Panc1 (cell line): ENCODE data around the gene HERC6. TPM values are rescaled to one million over a fixed set of nuclear protein-coding genes. Genes with fewer than 3 reads are reported as not detected.
"Not testable (repeated sequence)": the region's sequence is repeated elsewhere in the genome, so short reads cannot be mapped to it uniquely, and the experiment has no call there.

Experiments used
- ATAC-seq: fragments of 200-7000 bp; cut with Tn5 transposase; 2 replicates; pipeline ENCODE4 v1.9.1; 2020; ENCODE audit warnings: mild to moderate bottlenecking, moderate library complexity
- BruUV-seq: library from RNA; stranded (reverse); fragments of 400-500 nt; replicated peaks from 2 replicates; lab custom pipeline; 2021; lab: Mats Ljungman, UMichigan
- CTCF ChIA-PET: fragments of 300-600 bp; sonication (Branson Sonifier 250); formaldehyde crosslinking; loops from one replicate; lab custom pipeline; 2022; ENCODE audit warnings: antibody characterized with exemption; lab: Charles Lee
- POLR2A ChIA-PET: fragments of 300-600 bp; sonication (Branson Sonifier 250); formaldehyde crosslinking; loops from one replicate; lab custom pipeline; 2022; ENCODE audit warnings: antibody characterized with exemption; lab: Charles Lee
- DNase-seq: peaks from one replicate; pipeline ENCODE4 v3.0.0-alpha.2; 2010; ENCODE audit warnings: low read depth, low spot score
- H3K27ac ChIP-seq: 2 replicates; pipeline ENCODE4 v1.5.1; 2011; ENCODE audit warnings: mild to moderate bottlenecking, low read length, inconsistent platforms
- H3K27me3 ChIP-seq: fragments of 200-500 bp; sonication (Bioruptor generic); 2 replicates; pipeline ENCODE4 v1.6.0; 2014; ENCODE audit warnings: low read length, inconsistent platforms; ENCODE audit not compliant: control insufficient read depth, insufficient read depth
- H3K36me3 ChIP-seq: fragments of 200-500 bp; sonication (Bioruptor generic); 2 replicates; pipeline ENCODE4 v1.5.1; 2014; ENCODE audit warnings: inconsistent platforms, mild to moderate bottlenecking, low read length, moderate library complexity; ENCODE audit not compliant: control insufficient read depth, insufficient read depth
- H3K4me1 ChIP-seq: 2 replicates; pipeline ENCODE4 v1.5.1; 2011; ENCODE audit warnings: inconsistent platforms, mild to moderate bottlenecking, low read length, moderate library complexity; ENCODE audit not compliant: control insufficient read depth, insufficient read depth
- H3K4me3 ChIP-seq, 2 experiments: 2 replicates each; pipeline ENCODE4 v1.5.1; 2011 to 2012; ENCODE audit warnings: low read depth in 2 of 2, low read length in 2 of 2, mild to moderate bottlenecking in 2 of 2, inconsistent platforms in 1 of 2, moderate library complexity in 1 of 2
- H3K9me3 ChIP-seq: fragments of 200-500 bp; sonication (Bioruptor generic); 2 replicates; pipeline ENCODE4 v1.5.1; 2014; ENCODE audit warnings: low read depth, mild to moderate bottlenecking, inconsistent platforms, low read length, moderate library complexity; ENCODE audit not compliant: control insufficient read depth, insufficient read depth
- CTCF ChIP-seq: fragments of 450-650 bp; IDR thresholded peaks from 2 replicates; pipeline ENCODE4 v1.5.1; 2017; ENCODE audit warnings: mild to moderate bottlenecking
- POLR2AphosphoS5 ChIP-seq: IDR thresholded peaks from 2 replicates; pipeline ENCODE4 v1.6.1; 2012; ENCODE audit warnings: mild to moderate bottlenecking, low read depth, low read length, moderate library complexity
- REST ChIP-seq, 2 experiments: IDR thresholded peaks; 2 replicates each; pipeline ENCODE4 v1.6.1; 2011 to 2012; ENCODE audit warnings: low read depth in 2 of 2, control low read depth in 1 of 2, low read length in 1 of 2, mild to moderate bottlenecking in 1 of 2, moderate library complexity in 1 of 2; ENCODE audit not compliant: insufficient read depth in 1 of 2
- SIN3A ChIP-seq: IDR thresholded peaks from 2 replicates; pipeline ENCODE4 v1.6.1; 2012; ENCODE audit warnings: low read depth, mild to moderate bottlenecking, low read length, moderate library complexity, borderline replicate concordance; ENCODE audit not compliant: insufficient read depth
- TCF7L2 ChIP-seq: IDR thresholded peaks from 2 replicates; pipeline ENCODE4 v1.6.1; 2011; ENCODE audit warnings: mild to moderate bottlenecking, low read depth, low read length, inconsistent platforms
- in situ Hi-C: cut with HindIII; loops from 2 replicates; pipeline ENCODE4 v1.10.0; 2016; ENCODE audit warnings: low sequenced_read_pairs, low pct_unique_long_range_greater_than_20kb
- intact Hi-C: fragments of 100-400 bp; cut with micrococcal nuclease; formaldehyde crosslinking; loops from one replicate; pipeline ENCODE4 v1.10.0; 2022; ENCODE audit not compliant: unreplicated experiment
- total RNA-seq: library from RNA; stranded (reverse); gene quantifications from one replicate; pipeline ENCODE4 v1.2.1, GENCODE V29; 2021; ENCODE audit not compliant: unreplicated experiment

Gene HERC6
- total RNA-seq, 1 experiment from 2014 or later, result 1.2 TPM

- ATAC-seq, result not testable (repeated sequence)
- peak; percentile 72 for TF ChIP-seq CTCF
Measured at GRCh38 chr4:88369180-88369812, 9.4 kb upstream of the HERC6 start.

GRCh38 chr4:88381123-88381522 is 2.5 kb downstream of the HERC6 start:
- H3K27me3 ChIP-seq, result no peaks in the 10 kb centered on the region
- H3K4me3 ChIP-seq, result no peak overlapping the region
- H3K27ac ChIP-seq, result no peak overlapping the region
- ChIA-PET CTCF (no interaction called here), POLR2A (no interaction called here)
- BruUV-seq, result no TSS peak
- no peak for TF ChIP-seq CTCF
- TF ChIP-seq SIN3A, result no peak
- no peak for TF ChIP-seq REST (IDR thresholded peaks at IDR 0.05; ENCODE audit: insufficient read depth in 1 of 2, low read depth in 2 of 2, low read length in 1 of 2)
- no peak for TF ChIP-seq POLR2AphosphoS5
- no peak for TF ChIP-seq TCF7L2
- no peak for DNase-seq
- intact Hi-C loops (no loop called here), in situ Hi-C loops (no loop called here)
- H3K9me3 ChIP-seq, result no peaks in the 10 kb centered on the region
- H3K36me3 ChIP-seq, result no peaks in the 10 kb centered on the region
- no peak for ATAC-seq
- no peaks in the 10 kb centered on the region for H3K4me1 ChIP-seq

More at GRCh38 chr4:88369180-88369812, 9.4 kb upstream of the HERC6 start:
- in situ Hi-C loops, BruUV-seq, H3K27ac ChIP-seq, H3K9me3 ChIP-seq, DNase-seq, H3K4me1 ChIP-seq, H3K4me3 ChIP-seq, H3K36me3 ChIP-seq, H3K27me3 ChIP-seq: not testable (repeated sequence)
- CTCF ChIA-PET, result interaction anchor here (0.6 to 1.2 kb wide), 4 partner anchors 9 to 587 kb away, joined by 3 to 4 read pairs (median 4); partner anchors contain the start of genes HERC5 and HERC6
- POLR2A ChIA-PET, result interaction anchor here (0.5 to 0.6 kb wide), 3 partner anchors 81 to 116 kb away, joined by 3 to 5 read pairs (median 5); no protein-coding TSS in a partner anchor
- intact Hi-C loops, result loop anchor here (5.0 kb wide), 2 partner anchors 148 to 152 kb away; no protein-coding TSS in a partner anchor
